Retinal pigment epithelial cell (primary cell): ENCODE results near the gene MBD4.
"Not testable (repeated sequence)": the region's sequence is repeated elsewhere in the genome, so short reads cannot be mapped to it uniquely, and the experiment has no call there.

Source experiments
- DNase-seq: peaks from one replicate; pipeline ENCODE4 v3.0.0-alpha.2; 2010; ENCODE audit warnings: low read depth
- H3K4me3 ChIP-seq: 2 replicates; pipeline ENCODE4 v1.5.1; 2011; ENCODE audit warnings: mild to moderate bottlenecking, low read length, control low read depth, moderate library complexity
- CTCF ChIP-seq: conservative IDR thresholded peaks from 2 replicates; pipeline ENCODE4 v1.5.1; 2011; ENCODE audit warnings: low read depth, low read length, control low read depth, inconsistent platforms

The MBD4 gene

GRCh38 chr3:129482721-129483120 is 43.0 kb upstream of the MBD4 start:
- no peak for DNase-seq
- no peak overlapping the region for H3K4me3 ChIP-seq

GRCh38 chr3:129481766-129482332 is 42.1 kb upstream of the MBD4 start:
- no peak for TF ChIP-seq CTCF
- no peak overlapping the region for H3K4me3 ChIP-seq
- no peak for DNase-seq

More at GRCh38 chr3:129482721-129483120, 43.0 kb upstream of the MBD4 start:
- TF ChIP-seq CTCF, result peak; percentile 34

GRCh38 chr3:129481225-129481765 is 41.5 kb upstream of the MBD4 start:
- DNase-seq, H3K4me3 ChIP-seq: not testable (repeated sequence)

GRCh38 chr3:129476586-129476985 is 36.8 kb upstream of the MBD4 start:
- no peak for TF ChIP-seq CTCF
- DNase-seq, result no peak
- no peak overlapping the region for H3K4me3 ChIP-seq

GRCh38 chr3:129475863-129476262 is 36.1 kb upstream of the MBD4 start:
- no peak for DNase-seq
- H3K4me3 ChIP-seq, result no peak overlapping the region
- no peak for TF ChIP-seq CTCF

- DNase-seq, result no peak
- H3K4me3 ChIP-seq, result no peak overlapping the region
- no peak for TF ChIP-seq CTCF
Observed at GRCh38 chr3:129474984-129475804, 35.4 kb upstream of the MBD4 start.

GRCh38 chr3:129473769-129474152 is 34.0 kb upstream of the MBD4 start:
- TF ChIP-seq CTCF, result no peak
- no peak for DNase-seq
- no peak overlapping the region for H3K4me3 ChIP-seq
